Right lobe of liver (tissue), 4 donors: ENCODE data around the gene ANKRD44.

Source experiments
- POLR2A ChIP-seq: fragments of 450-650 bp; IDR thresholded peaks from one replicate; pipeline ENCODE4 v1.6.1; 2017; ENCODE audit warnings: antibody characterized with exemption, mild to moderate bottlenecking
- TF ChIP-seq, protein P1 (sequence below), 4 donors: fragments of 200-600 bp in 3 of 4; fragments of 450-650 bp in 1 of 4; IDR thresholded peaks; one replicate each; pipeline versions ENCODE4 v1.5.1 to v1.8.0; 2016 to 2022; ENCODE audit warnings: antibody characterized with exemption in 4 of 4, mild to moderate bottlenecking in 2 of 4
- donor health status: DM: no; HTN: no; CAD: no.
- donor health status: DM: no; HTN: no; CAD: no.
- donor health status: DM: no; HTN: yes; CAD: no.

DNA sequence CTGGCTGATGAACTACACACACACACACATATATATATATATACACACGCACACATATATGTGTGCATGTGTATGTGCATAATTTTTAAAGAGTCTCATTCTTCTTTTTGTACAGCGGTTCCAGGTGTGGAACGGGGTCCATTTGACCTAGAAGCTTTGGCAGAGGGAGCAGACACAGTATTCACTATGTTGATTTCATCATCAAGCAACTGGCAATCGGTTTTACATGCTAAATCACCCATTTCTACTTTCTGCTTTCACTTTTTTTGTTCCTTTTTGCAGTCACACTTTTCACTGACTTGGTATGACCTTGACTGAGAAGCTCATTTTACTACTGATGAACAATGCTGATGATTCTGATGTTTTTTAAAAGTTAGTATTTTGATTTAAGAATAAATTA is 321.1 kb downstream of the ANKRD44 start:
- TF ChIP-seq POLR2A = no peak
- TF ChIP-seq, protein P1, sequence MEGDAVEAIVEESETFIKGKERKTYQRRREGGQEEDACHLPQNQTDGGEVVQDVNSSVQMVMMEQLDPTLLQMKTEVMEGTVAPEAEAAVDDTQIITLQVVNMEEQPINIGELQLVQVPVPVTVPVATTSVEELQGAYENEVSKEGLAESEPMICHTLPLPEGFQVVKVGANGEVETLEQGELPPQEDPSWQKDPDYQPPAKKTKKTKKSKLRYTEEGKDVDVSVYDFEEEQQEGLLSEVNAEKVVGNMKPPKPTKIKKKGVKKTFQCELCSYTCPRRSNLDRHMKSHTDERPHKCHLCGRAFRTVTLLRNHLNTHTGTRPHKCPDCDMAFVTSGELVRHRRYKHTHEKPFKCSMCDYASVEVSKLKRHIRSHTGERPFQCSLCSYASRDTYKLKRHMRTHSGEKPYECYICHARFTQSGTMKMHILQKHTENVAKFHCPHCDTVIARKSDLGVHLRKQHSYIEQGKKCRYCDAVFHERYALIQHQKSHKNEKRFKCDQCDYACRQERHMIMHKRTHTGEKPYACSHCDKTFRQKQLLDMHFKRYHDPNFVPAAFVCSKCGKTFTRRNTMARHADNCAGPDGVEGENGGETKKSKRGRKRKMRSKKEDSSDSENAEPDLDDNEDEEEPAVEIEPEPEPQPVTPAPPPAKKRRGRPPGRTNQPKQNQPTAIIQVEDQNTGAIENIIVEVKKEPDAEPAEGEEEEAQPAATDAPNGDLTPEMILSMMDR (IDR thresholded peaks at IDR 0.05) = no peak
